ENCODE data around the gene SLC9A5. TPM values are rescaled to one million over a fixed set of nuclear protein-coding genes. Genes with fewer than 3 reads are reported as not detected.

SLC9A5 gene
- total and polyA plus RNA-seq, 4 donors, result 0.05 to 0.25 (median 0.09) TPM; not detected in 1

GRCh38 chr16:67237396-67238277 lies 11.1 kb upstream of the SLC9A5 start:
- no peak for TF ChIP-seq JUND (IDR thresholded peaks at IDR 0.05)
- TF ChIP-seq FOXA1 (IDR thresholded peaks at IDR 0.05), result no peak
- no peak for TF ChIP-seq NR2F2 (IDR thresholded peaks at IDR 0.05)
- no peak for TF ChIP-seq GABPA (IDR thresholded peaks at IDR 0.05 in 1 of 2, conservative IDR thresholded peaks at IDR 0.05 in 1 of 2)
- no peak for TF ChIP-seq RAD21 (IDR thresholded peaks at IDR 0.05)
- no peak for TF ChIP-seq REST (IDR thresholded peaks at IDR 0.05)
- no peak for TF ChIP-seq RXRA (IDR thresholded peaks at IDR 0.05)
- TF ChIP-seq ATF3 (IDR thresholded peaks at IDR 0.05), result no peak
- no peak for TF ChIP-seq MAX (IDR thresholded peaks at IDR 0.05)
- H3K36me3 ChIP-seq (ENCODE audit: control insufficient read depth in 4 of 4, insufficient read depth in 3 of 4, low read depth in 1 of 4, low read length in 3 of 4), result peaks cover 0 to 16% (median 2%) of the 10 kb centered on the region in 4 donors
- H3K9me3 ChIP-seq (ENCODE audit: control insufficient read depth in 4 of 4, low read length in 3 of 4), result no peaks in the 10 kb centered on the region
- H3K4me1 ChIP-seq (ENCODE audit: control insufficient read depth in 4 of 4, insufficient read depth in 4 of 4, low read length in 3 of 4), result peaks cover 0 to 8% (median 4%) of the 10 kb centered on the region in 4 donors
- no peak overlapping the region for H3K27ac ChIP-seq (ENCODE audit: low read depth in 1 of 2, low read length in 2 of 2)
- 83% methylated on average over 16 of the region's 16 CpGs for WGBS
- no peak overlapping the region for H3K9ac ChIP-seq (ENCODE audit: low read depth in 1 of 2, low read length in 2 of 2)
- no peak overlapping the region for H3K4me3 ChIP-seq (ENCODE audit: low read depth in 1 of 3, low read length in 3 of 3)
- no peak for DNase-seq (ENCODE audit: low spot score)
- H3K27me3 ChIP-seq (ENCODE audit: control insufficient read depth in 4 of 4, insufficient read depth in 4 of 4, low read length in 3 of 4), result no peaks in the 10 kb centered on the region

- Histone ChIP-seq H3K36me3 (ENCODE audit: control insufficient read depth in 4 of 4, insufficient read depth in 3 of 4, low read depth in 1 of 4, low read length in 3 of 4) (peaks cover 0 to 16% (median 2%) of the 10 kb centered on the region in 4 donors), H3K9ac (ENCODE audit: low read depth in 1 of 2, low read length in 2 of 2) (no peak overlapping the region), H3K4me3 (ENCODE audit: low read depth in 1 of 3, low read length in 3 of 3) (no peak overlapping the region), H3K4me1 (ENCODE audit: control insufficient read depth in 4 of 4, insufficient read depth in 4 of 4, low read length in 3 of 4) (peaks cover 0 to 8% (median 4%) of the 10 kb centered on the region in 4 donors), H3K9me3 (ENCODE audit: control insufficient read depth in 4 of 4, low read length in 3 of 4) (no peaks in the 10 kb centered on the region), H3K27ac (ENCODE audit: low read depth in 1 of 2, low read length in 2 of 2) (no peak overlapping the region), H3K27me3 (ENCODE audit: control insufficient read depth in 4 of 4, insufficient read depth in 4 of 4, low read length in 3 of 4) (no peaks in the 10 kb centered on the region)
- TF ChIP-seq TAF1 (conservative IDR thresholded peaks at IDR 0.05), result no peak
- TF ChIP-seq EGR1 (IDR thresholded peaks at IDR 0.05; ENCODE audit: low read depth in 2 of 2), result no peak
- TF ChIP-seq HNF4A (conservative IDR thresholded peaks at IDR 0.05), result no peak
- TF ChIP-seq NR2F2 (IDR thresholded peaks at IDR 0.05), result no peak
- no peak for TF ChIP-seq CTCF (IDR thresholded peaks at IDR 0.05; ENCODE audit: low read depth, low read length, missing input control)
- TF ChIP-seq HNF4G (IDR thresholded peaks at IDR 0.05), result no peak
- TF ChIP-seq FOXA1 (IDR thresholded peaks at IDR 0.05), result no peak
- no peak for TF ChIP-seq GABPA (IDR thresholded peaks at IDR 0.05 in 1 of 2, conservative IDR thresholded peaks at IDR 0.05 in 1 of 2)
- TF ChIP-seq RAD21 (IDR thresholded peaks at IDR 0.05), result no peak
- no peak for TF ChIP-seq YY1 (IDR thresholded peaks at IDR 0.05)
- WGBS, result 94% methylated on average over 3 of the region's 3 CpGs
- no peak for DNase-seq (ENCODE audit: low spot score)
Observed at GRCh38 chr16:67238278-67238575, 10.6 kb upstream of the SLC9A5 start.
